ENCODE measurements around the gene UBXN6. TPM values are rescaled to one million over a fixed set of nuclear protein-coding genes. Genes with fewer than 3 reads are reported as not detected.

UBXN6 gene
- total RNA-seq, 1 donor from 2014 or later, result 113 TPM

DNA sequence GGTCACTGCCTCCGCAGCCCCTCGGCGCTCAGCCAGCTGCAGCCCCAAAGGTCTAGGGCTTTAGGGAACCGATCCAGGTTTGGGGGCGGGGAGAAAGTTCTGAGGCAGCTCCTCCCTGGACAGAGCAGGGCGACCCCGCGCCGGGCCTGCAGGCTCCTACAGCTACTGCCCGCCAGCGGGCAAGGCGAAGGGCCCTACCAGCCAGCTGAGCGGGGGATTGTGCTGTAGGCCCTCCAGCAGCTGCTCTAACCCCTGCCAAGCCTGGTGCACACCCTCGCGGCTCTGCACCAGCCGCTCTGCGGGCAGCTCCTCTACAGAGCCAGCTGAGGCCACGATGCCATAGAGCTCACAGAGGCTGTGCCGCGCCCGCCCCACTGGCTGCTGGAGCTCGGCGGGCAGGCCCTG, 46.7 kb upstream of the UBXN6 start:
- H3K4me3 ChIP-seq, result no peak overlapping the region
- no peak for DNase-seq

GRCh38 chr19:4503825-4504170, 46.2 kb upstream of the UBXN6 start:
- Histone ChIP-seq H3K4me1 (no peaks in the 10 kb centered on the region), H3K4me3 (no peak overlapping the region), H3K27me3 (no peaks in the 10 kb centered on the region), H3K9me3 (no peaks in the 10 kb centered on the region), H3K27ac (no peak overlapping the region), H3K36me3 (peaks cover 22% of the 10 kb centered on the region)
- DNase-seq, result no peak
- TF ChIP-seq CTCF (IDR thresholded peaks at IDR 0.05), result no peak
- intact Hi-C loops (cut with DNase I), result no loop called here
- ATAC-seq, result no peak

More for the DNA sequence above, 46.7 kb upstream of the UBXN6 start:
- Histone ChIP-seq H3K27ac (no peak overlapping the region), H3K36me3 (peaks cover 19% of the 10 kb centered on the region), H3K4me1 (no peaks in the 10 kb centered on the region), H3K27me3 (no peaks in the 10 kb centered on the region), H3K9me3 (no peaks in the 10 kb centered on the region)
- TF ChIP-seq CTCF (IDR thresholded peaks at IDR 0.05), result no peak
- intact Hi-C loops (cut with DNase I), result no loop called here
- ATAC-seq, result no peak

DNA sequence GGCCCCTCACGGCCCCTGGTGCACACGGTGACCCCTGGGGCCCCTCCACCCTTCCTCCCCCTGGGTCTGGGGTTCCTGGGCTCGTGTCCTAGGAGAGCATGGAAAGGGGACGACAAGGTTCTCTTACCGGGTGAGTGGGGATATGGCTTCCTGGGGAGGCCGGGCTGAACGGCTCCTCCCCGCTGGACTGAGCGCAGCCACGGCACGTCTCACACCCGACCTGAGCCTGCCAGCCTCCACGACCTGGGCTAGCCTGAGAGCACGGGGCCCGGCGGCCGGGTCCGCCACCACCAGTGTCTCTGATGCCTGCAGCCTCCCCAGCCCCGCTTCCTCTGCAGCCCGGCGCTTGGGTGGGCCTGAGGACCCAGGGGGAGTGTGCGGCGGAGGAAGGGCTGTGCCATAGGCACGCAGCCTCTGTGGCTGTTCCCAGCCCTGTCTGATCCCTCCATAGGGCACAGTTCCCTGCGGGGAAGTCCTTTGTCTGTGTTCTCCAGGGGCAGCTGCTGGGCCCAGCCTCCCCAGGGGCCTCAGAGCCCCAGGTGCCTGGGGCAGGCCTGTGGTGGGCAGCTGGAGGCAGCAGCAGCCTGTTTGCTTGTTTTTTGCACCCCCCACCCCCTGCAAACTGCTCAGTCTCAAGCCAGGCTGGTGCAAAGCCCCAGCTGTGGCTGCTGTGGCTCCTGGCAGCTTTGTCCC, 45.7 kb upstream of the UBXN6 start:
- Histone ChIP-seq H3K4me3 (no peak overlapping the region), H3K27me3 (no peaks in the 10 kb centered on the region), H3K27ac (no peak overlapping the region), H3K9me3 (no peaks in the 10 kb centered on the region), H3K36me3 (peaks cover 27% of the 10 kb centered on the region), H3K4me1 (no peaks in the 10 kb centered on the region)
- no peak for ATAC-seq
- no peak for TF ChIP-seq CTCF (IDR thresholded peaks at IDR 0.05)
- intact Hi-C loops (cut with DNase I), result no loop called here
- DNase-seq, result no peak

- Histone ChIP-seq H3K9me3 (no peaks in the 10 kb centered on the region), H3K27me3 (no peaks in the 10 kb centered on the region), H3K27ac (no peak overlapping the region), H3K36me3 (peaks cover 34% of the 10 kb centered on the region), H3K4me1 (no peaks in the 10 kb centered on the region), H3K4me3 (no peak overlapping the region)
- no peak for DNase-seq
- TF ChIP-seq CTCF (IDR thresholded peaks at IDR 0.05), result no peak
- intact Hi-C loops (cut with DNase I), result no loop called here
- no peak for ATAC-seq
Observed at GRCh38 chr19:4502282-4503131, 44.9 kb upstream of the UBXN6 start.

DNA sequence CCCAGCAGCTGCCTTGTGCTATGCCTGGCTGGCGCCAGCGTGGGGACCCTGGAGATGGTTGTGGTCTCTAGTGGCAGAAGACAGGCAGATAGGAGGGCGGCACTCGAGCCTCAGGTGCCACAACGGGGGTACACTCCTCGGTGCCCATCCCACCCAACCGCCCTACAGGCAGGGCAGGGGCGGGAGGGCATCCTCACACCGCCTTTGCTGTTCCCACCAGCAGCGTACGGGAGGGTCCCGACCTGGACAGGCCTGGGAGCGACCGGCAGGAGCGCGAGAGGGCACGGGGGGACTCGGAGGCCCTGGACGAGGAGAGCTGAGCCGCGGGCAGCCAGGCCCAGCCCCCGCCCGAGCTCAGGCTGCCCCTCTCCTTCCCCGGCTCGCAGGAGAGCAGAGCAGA, 44.1 kb upstream of the UBXN6 start:
- intact Hi-C loops (cut with DNase I), result no loop called here
- no peak overlapping the region for H3K4me3 ChIP-seq
- DNase-seq, result no peak

More for the DNA sequence above, 44.1 kb upstream of the UBXN6 start:
- Histone ChIP-seq H3K4me1 (no peaks in the 10 kb centered on the region), H3K27ac (no peak overlapping the region), H3K27me3 (no peaks in the 10 kb centered on the region), H3K9me3 (no peaks in the 10 kb centered on the region), H3K36me3 (peaks cover 43% of the 10 kb centered on the region)
- no peak for TF ChIP-seq CTCF (IDR thresholded peaks at IDR 0.05)
- no peak for ATAC-seq
